HepG2 (cell line): ENCODE results near the gene BPI. TPM values are rescaled to one million over a fixed set of nuclear protein-coding genes. Genes with fewer than 3 reads are reported as not detected.
A peak's percentile ranks its signal among the peaks of the same experiment; 100 is the strongest.

Experiments
- ATAC-seq: fragments of 200-7000 bp; cut with Tn5 transposase; 3 replicates; pipeline ENCODE4 v1.9.1; 2020; ENCODE audit warnings: mild to moderate bottlenecking, moderate library complexity
- BruUV-seq: library from RNA; stranded (reverse); fragments of 400-500 nt; replicated peaks from 2 replicates; lab custom pipeline; 2021; lab: Mats Ljungman, UMichigan
- CTCF ChIA-PET: fragments of 300-600 bp; formaldehyde crosslinking; extraction: SDS; loops from one replicate; lab custom pipeline; 2021; ENCODE audit warnings: low total read pairs, inconsistent platforms, low intra/inter-chr PET ratio; lab: Yijun Ruan, JAX
- POLR2A ChIA-PET: fragments of 350-600 bp; sonication (Branson Sonifier 250); formaldehyde crosslinking; loops from one replicate; lab custom pipeline; 2020; ENCODE audit warnings: antibody characterized with exemption, inconsistent platforms; lab: Yijun Ruan, JAX
- DNase-seq: peaks from one replicate; pipeline ENCODE4 v3.0.0-alpha.2; 2015; ENCODE audit warnings: low spot score
- FAIRE-seq: peaks from 3 replicates; lab custom pipeline; 2011; peaks lifted over from hg19 to GRCh38; lab: Jason Lieb, UNC
- H2AFZ ChIP-seq: one replicate; pipeline ENCODE4 v1.6.1; 2011; ENCODE audit warnings: low read length, inconsistent platforms
- H3K27ac ChIP-seq: fragments of 300-600 bp; 3 replicates; pipeline ENCODE4 v1.8.0; 2011; ENCODE audit warnings: mixed run types, mild to moderate bottlenecking, mixed read lengths, low read length, inconsistent platforms; ENCODE audit not compliant: insufficient read depth; ENCODE audit errors: extremely low read length
- H3K27me3 ChIP-seq, 2 experiments: fragments of 200-600 bp in 1 of 2; 2 replicates in 1 of 2; 3 replicates in 1 of 2; pipeline versions ENCODE4 v1.6.0 to v1.8.0; 2011; ENCODE audit warnings: low read length in 2 of 2, mild to moderate bottlenecking in 2 of 2, moderate library complexity in 2 of 2, inconsistent platforms in 1 of 2; ENCODE audit not compliant: insufficient read depth in 2 of 2, control insufficient read depth in 1 of 2
- H3K36me3 ChIP-seq, 2 experiments: fragments of 200-600 bp in 1 of 2; replicated peaks in 1 of 2; 2 replicates in 1 of 2; 3 replicates in 1 of 2; pipeline versions ENCODE4 v1.5.1 to v1.8.0; 2011; ENCODE audit warnings: low read length in 2 of 2, inconsistent platforms in 1 of 2; ENCODE audit not compliant: insufficient read depth in 2 of 2, control insufficient read depth in 1 of 2
- H3K4me1 ChIP-seq: 2 replicates; pipeline ENCODE4 v1.5.1; 2012; ENCODE audit warnings: low read length, inconsistent platforms; ENCODE audit not compliant: insufficient read depth
- H3K4me2 ChIP-seq: 2 replicates; pipeline ENCODE4 v1.6.0; 2011; ENCODE audit warnings: low read depth, low read length, inconsistent platforms
- H3K4me3 ChIP-seq, 3 experiments: fragments of 200-600 bp in 1 of 3; sonication (generic), shearing (Covaris generic) in 1 of 3; replicated peaks in 1 of 3; 2 replicates each; pipeline ENCODE4 v1.5.1; 2011 to 2016; ENCODE audit warnings: low read length in 3 of 3, inconsistent platforms in 2 of 3, low read depth in 2 of 3, mild to moderate bottlenecking in 2 of 3, control low read depth in 1 of 3, mixed read lengths in 1 of 3; ENCODE audit not compliant: insufficient read depth in 1 of 3
- H3K79me2 ChIP-seq: one replicate; pipeline ENCODE4 v1.6.1; 2011; ENCODE audit warnings: low read length, inconsistent platforms; ENCODE audit not compliant: insufficient read depth
- H3K9ac ChIP-seq: 2 replicates; pipeline ENCODE4 v1.6.0; 2011; ENCODE audit warnings: mild to moderate bottlenecking, low read depth, low read length, inconsistent platforms; ENCODE audit not compliant: insufficient read depth
- H3K9me3 ChIP-seq: 2 replicates; pipeline ENCODE4 v1.5.1; 2012; ENCODE audit warnings: mild to moderate bottlenecking, low read length
- H4K20me1 ChIP-seq: 2 replicates; pipeline ENCODE4 v1.6.0; 2011; ENCODE audit warnings: inconsistent platforms, mild to moderate bottlenecking, low read length, moderate library complexity; ENCODE audit not compliant: insufficient read depth
- ARID5B ChIP-seq: IDR thresholded peaks from 2 replicates; pipeline ENCODE4 v1.4.0; 2020; ENCODE audit warnings: mild to moderate bottlenecking, missing genetic modification reagents
- HDAC1 ChIP-seq: sonication (generic); formaldehyde crosslinking; IDR thresholded peaks from 2 replicates; pipeline ENCODE4 v1.5.1; 2020; ENCODE audit warnings: mild to moderate bottlenecking, missing genetic modification reagents
- HNF4A ChIP-seq: sonication (generic); formaldehyde crosslinking; IDR thresholded peaks from 2 replicates; pipeline ENCODE4 v1.4.0; 2020; ENCODE audit warnings: missing genetic modification reagents
- NAIF1 ChIP-seq: sonication (generic); formaldehyde crosslinking; IDR thresholded peaks from 2 replicates; pipeline ENCODE4 v1.5.0; 2020; ENCODE audit warnings: mild to moderate bottlenecking, missing genetic modification reagents, borderline replicate concordance
- POGZ ChIP-seq: sonication (generic); formaldehyde crosslinking; IDR thresholded peaks from 2 replicates; pipeline ENCODE4 v1.4.0; 2020; ENCODE audit warnings: mild to moderate bottlenecking, missing genetic modification reagents
- RAD21 ChIP-seq: fragments of 450-650 bp; formaldehyde crosslinking; IDR thresholded peaks from 2 replicates; pipeline ENCODE4 v1.5.0; 2020; ENCODE audit warnings: mild to moderate bottlenecking
- SOX6 ChIP-seq, 2 experiments: fragments of 450-650 bp in 1 of 2; sonication (generic) in 1 of 2; formaldehyde crosslinking in 1 of 2; IDR thresholded peaks; 2 replicates each; pipeline versions ENCODE4 v1.4.0 to v1.6.1; 2017 to 2020; ENCODE audit warnings: antibody characterized with exemption in 1 of 2, mild to moderate bottlenecking in 1 of 2, missing genetic modification reagents in 1 of 2
- TBX2 ChIP-seq: sonication (generic); formaldehyde crosslinking; IDR thresholded peaks from 2 replicates; pipeline ENCODE4 v1.5.0; 2020; ENCODE audit warnings: missing genetic modification reagents, mild to moderate bottlenecking, borderline replicate concordance
- WGBS: methylation state at CpG from one replicate; pipeline ENCODE4 v1.1.6; 2017; ENCODE audit warnings: low lambda C conversion rate; 5-methylcytosine and 5-hydroxymethylcytosine counted together
- in situ Hi-C: cut with HindIII; loops from 2 replicates; pipeline ENCODE4 v1.10.0; 2017; ENCODE audit warnings: low pct_unique_long_range_greater_than_20kb; ENCODE audit not compliant: extremely low pct_ligation_motif_present
- intact Hi-C: fragments of 100-400 bp; cut with micrococcal nuclease; formaldehyde crosslinking; loops from one replicate; pipeline ENCODE4 v1.10.0; 2022; ENCODE audit not compliant: unreplicated experiment
- polyA plus RNA-seq, 8 experiments: library from polyadenylated mRNA; depleted of rRNA in 3 of 8; stranded (reverse) in 7 of 8; unstranded in 1 of 8; fragments of >200 nt; fragmentation: Illumina TruSeq in 4 of 8; extraction: Trizol in 4 of 8; gene quantifications; 2 replicates each; pipeline versions ENCODE4 v1.2.1 to v1.2.3, GENCODE V29; 2011 to 2016; ENCODE audit warnings: low read depth in 4 of 8, missing spikeins in 1 of 8, mixed read lengths in 1 of 8; ENCODE audit not compliant: insufficient read depth in 1 of 8
- total RNA-seq, 5 experiments: library from RNA; depleted of rRNA; stranded (reverse); fragments of >200 nt; fragmentation: Illumina TruSeq; extraction: Trizol; gene quantifications; 2 replicates each; pipeline ENCODE4 v1.2.3, GENCODE V29; 2016; ENCODE audit warnings: low read depth in 1 of 5
- TF ChIP-seq, protein P1 (sequence below): sonication (generic); formaldehyde crosslinking; conservative IDR thresholded peaks from 2 replicates; pipeline ENCODE4 v1.4.0; 2020; ENCODE audit warnings: missing genetic modification reagents
- TF ChIP-seq, protein P2 (sequence below): sonication (generic); formaldehyde crosslinking; IDR thresholded peaks from 2 replicates; pipeline ENCODE4 v1.8.0; 2022; ENCODE audit warnings: missing genetic modification reagents, mild to moderate bottlenecking, inconsistent platforms, borderline replicate concordance
- TF ChIP-seq, protein P3 (sequence below): sonication (generic); formaldehyde crosslinking; IDR thresholded peaks from 2 replicates; pipeline ENCODE4 v1.4.0; 2020; ENCODE audit warnings: mild to moderate bottlenecking, missing genetic modification reagents

BPI gene
- total and polyA plus RNA-seq, 2 of the 13 experiments (the other 11 are each of a cell fraction or from before 2014, with no cell fraction given): not detected

- no peak for TF ChIP-seq NAIF1
Measured at GRCh38 chr20:38326309-38326708, 22.4 kb downstream of the BPI start (continued).

- CTCF ChIA-PET: no interaction called here
- H3K27ac ChIP-seq: no peak overlapping the region
- ATAC-seq (peak; percentile 72), DNase-seq (peak; percentile 39), FAIRE-seq (no peak)
- no peaks in the 10 kb centered on the region for H3K79me2 ChIP-seq
- H3K4me2 ChIP-seq: no peak overlapping the region
- POLR2A ChIA-PET: interaction anchor here (1.0 kb wide), 1 partner anchor 105 kb away, joined by 3 read pairs; the partner anchor contains the start of gene SNHG17
- H3K9ac ChIP-seq: no peak overlapping the region
- H2AFZ ChIP-seq: no peak overlapping the region
- H4K20me1 ChIP-seq: no peaks in the 10 kb centered on the region
- no peaks in the 10 kb centered on the region for H3K36me3 ChIP-seq
- peaks cover 0 to 14% of the 10 kb centered on the region in 2 experiments; a peak in 1 of 5 replicates for H3K27me3 ChIP-seq
- H3K9me3 ChIP-seq: no peaks in the 10 kb centered on the region
- in situ Hi-C loops (no loop called here), intact Hi-C loops (no loop called here)
- BruUV-seq: no TSS peak
- H3K4me1 ChIP-seq: peaks cover 21% of the 10 kb centered on the region
- 0% methylated on average over 3 of the region's 3 CpGs for WGBS
- H3K4me3 ChIP-seq: no peak overlapping the region
- TF ChIP-seq, protein P1, sequence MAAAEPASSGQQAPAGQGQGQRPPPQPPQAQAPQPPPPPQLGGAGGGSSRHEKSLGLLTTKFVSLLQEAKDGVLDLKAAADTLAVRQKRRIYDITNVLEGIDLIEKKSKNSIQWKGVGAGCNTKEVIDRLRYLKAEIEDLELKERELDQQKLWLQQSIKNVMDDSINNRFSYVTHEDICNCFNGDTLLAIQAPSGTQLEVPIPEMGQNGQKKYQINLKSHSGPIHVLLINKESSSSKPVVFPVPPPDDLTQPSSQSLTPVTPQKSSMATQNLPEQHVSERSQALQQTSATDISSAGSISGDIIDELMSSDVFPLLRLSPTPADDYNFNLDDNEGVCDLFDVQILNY (CRISPR knock-in tag): no peak
- TF ChIP-seq SOX6 (IDR thresholded peaks at IDR 0.05) (no peak), SOX6 (CRISPR knock-in tag; IDR thresholded peaks at IDR 0.05) (peak; percentile 37; the same call in 1 of the 2 replicates), POGZ (CRISPR knock-in tag) (peak; percentile 18; the same call in 1 of the 2 replicates), HDAC1 (CRISPR knock-in tag) (peak; percentile 71), HNF4A (CRISPR knock-in tag) (peak; percentile 96), ARID5B (CRISPR knock-in tag) (peak; percentile 70), TBX2 (0 out of 2 replicates have a peak, but pooled peaks have one; percentile 24), RAD21 (CRISPR knock-in tag) (no peak)
- TF ChIP-seq, protein P2, sequence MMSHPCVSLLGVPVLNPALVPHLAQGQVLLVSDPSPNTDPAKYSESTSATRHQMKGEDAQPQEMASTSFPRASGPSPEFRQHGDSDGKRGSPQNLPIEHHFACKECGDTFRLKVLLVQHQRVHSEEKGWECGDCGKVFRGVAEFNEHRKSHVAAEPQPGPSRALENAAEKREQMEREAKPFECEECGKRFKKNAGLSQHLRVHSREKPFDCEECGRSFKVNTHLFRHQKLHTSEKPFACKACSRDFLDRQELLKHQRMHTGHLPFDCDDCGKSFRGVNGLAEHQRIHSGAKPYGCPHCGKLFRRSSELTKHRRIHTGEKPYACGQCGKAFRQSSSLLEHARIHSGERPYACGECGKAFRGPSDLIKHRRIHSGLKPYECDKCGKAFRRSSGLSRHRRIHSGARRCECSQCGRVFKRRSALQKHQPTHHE (CRISPR knock-in tag): no peak
- TF ChIP-seq, protein P3, sequence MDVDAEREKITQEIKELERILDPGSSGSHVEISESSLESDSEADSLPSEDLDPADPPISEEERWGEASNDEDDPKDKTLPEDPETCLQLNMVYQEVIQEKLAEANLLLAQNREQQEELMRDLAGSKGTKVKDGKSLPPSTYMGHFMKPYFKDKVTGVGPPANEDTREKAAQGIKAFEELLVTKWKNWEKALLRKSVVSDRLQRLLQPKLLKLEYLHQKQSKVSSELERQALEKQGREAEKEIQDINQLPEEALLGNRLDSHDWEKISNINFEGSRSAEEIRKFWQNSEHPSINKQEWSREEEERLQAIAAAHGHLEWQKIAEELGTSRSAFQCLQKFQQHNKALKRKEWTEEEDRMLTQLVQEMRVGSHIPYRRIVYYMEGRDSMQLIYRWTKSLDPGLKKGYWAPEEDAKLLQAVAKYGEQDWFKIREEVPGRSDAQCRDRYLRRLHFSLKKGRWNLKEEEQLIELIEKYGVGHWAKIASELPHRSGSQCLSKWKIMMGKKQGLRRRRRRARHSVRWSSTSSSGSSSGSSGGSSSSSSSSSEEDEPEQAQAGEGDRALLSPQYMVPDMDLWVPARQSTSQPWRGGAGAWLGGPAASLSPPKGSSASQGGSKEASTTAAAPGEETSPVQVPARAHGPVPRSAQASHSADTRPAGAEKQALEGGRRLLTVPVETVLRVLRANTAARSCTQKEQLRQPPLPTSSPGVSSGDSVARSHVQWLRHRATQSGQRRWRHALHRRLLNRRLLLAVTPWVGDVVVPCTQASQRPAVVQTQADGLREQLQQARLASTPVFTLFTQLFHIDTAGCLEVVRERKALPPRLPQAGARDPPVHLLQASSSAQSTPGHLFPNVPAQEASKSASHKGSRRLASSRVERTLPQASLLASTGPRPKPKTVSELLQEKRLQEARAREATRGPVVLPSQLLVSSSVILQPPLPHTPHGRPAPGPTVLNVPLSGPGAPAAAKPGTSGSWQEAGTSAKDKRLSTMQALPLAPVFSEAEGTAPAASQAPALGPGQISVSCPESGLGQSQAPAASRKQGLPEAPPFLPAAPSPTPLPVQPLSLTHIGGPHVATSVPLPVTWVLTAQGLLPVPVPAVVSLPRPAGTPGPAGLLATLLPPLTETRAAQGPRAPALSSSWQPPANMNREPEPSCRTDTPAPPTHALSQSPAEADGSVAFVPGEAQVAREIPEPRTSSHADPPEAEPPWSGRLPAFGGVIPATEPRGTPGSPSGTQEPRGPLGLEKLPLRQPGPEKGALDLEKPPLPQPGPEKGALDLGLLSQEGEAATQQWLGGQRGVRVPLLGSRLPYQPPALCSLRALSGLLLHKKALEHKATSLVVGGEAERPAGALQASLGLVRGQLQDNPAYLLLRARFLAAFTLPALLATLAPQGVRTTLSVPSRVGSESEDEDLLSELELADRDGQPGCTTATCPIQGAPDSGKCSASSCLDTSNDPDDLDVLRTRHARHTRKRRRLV: no peak
Measured at GRCh38 chr20:38330638-38331037, 26.7 kb downstream of the BPI start.
